ENCODE data around the gene UBXN7.

DNA sequence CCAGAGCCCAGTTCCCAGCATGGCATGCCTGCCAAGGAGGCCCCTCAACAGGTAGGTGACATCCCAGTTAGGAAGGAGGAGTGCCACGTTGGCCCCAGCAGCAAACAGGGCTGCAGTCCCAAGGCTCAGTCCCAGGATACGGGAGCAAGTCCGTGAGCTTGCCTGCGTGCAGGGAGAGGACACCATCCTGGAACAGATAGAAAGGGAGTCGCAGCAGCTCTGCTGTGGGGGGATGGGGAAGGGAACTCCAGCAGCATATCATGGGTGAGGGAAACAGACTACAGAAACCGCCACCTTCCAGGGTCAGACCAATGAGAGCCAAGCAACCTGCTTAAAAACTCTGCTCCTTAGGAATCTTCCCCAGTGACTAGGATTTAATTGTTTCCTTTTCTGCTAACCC, 104.8 kb downstream of the UBXN7 start:
- TF ChIP-seq CTCF (IDR thresholded peaks at IDR 0.05) (no peak), POLR2A (IDR thresholded peaks at IDR 0.05) (no peak)
